GM18873 (cell line): ENCODE measurements around the gene CORIN.

Experiments
- ATAC-seq: cut with Tn5 transposase; IDR thresholded peaks from one replicate; pipeline ENCODE4 v1.9.1; 2021; ENCODE audit warnings: mild to moderate bottlenecking, moderate library complexity, moderate number of reproducible peaks; ENCODE audit not compliant: unreplicated experiment, low FRiP score

The CORIN gene

DNA sequence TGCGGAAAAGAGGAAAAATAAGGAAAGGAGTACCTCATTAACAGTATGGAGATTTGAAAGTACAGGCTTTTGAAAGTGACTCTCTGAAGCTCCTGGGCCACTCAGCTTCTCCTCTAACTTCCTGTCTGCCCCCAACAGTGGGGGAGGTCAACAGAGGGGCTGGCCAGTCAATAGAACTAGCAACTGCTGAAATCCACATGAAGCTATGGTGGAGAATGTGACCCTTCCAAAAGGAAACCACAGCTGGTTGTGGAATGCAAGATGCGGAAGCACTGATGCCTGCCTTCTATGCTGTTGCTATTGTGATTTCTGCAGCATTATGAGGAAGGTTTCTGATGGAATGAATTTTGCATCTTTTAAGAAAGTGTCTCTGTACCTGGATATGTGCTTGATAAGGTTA lies 2.4 kb downstream of the CORIN start:
- no peak for ATAC-seq

DNA sequence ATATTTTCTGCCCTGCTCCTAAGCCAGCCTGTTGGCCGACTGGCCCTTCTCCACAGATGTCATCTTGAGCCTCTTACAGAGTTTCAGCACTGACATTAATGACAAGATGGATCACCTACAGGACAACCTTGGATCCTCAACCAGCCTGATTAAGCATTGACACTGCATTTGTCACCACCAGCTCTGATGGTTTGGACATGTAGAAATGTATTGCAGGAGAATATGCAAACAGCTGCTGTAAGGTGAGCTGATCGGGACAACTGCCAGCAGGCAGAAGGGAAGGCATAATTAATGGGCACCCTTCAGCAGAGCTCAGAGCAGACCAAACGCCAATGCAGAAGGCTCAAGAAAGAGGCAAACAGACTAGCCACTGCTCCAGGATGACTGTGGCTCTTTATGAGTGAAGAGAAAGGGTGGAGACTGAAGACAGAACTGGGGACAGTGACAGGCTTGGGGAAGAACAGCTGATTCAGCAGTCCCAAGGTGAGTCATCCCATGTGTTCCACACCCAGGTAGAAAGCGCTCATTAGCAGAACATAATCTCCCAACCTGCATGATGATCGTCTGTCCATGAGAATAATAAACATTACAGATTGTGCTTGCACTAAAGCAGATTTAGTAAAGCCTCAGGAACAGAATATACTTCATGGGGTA lies 6.7 kb downstream of the CORIN start:
- no peak for ATAC-seq

DNA sequence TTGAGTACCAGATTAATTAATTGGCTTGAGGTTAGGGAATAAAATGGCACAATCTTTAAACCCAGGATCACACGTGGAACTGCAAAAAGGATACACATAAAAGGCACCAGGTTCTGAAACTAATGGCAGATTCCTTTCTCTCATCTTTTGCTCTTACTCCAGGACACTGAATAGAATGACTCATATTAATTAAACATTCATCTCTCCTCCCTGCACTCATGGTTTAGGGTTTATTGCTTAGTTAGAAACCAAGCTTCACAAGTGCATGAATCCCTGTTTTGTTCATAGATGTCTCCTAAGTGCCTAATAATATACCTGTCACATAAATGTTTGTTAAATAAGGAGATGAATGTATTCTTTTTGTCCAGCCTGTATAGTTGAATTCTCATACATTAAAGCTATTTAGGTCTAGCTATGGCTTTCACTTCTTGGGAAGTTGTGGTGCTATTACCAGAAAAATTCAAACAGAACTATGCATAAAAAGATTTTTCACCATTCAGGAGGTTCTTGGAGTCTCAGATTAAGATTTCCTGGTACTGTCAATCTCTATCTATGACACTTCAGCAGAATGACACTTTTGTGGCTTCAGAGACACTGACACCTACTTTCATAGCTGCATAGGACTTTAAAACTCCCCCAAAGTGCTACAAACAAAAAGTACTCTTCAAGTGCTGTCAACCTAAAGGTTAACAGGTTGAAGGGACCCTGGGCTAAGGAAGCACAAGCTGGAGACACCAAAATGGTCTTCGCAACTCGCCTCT lies 7.4 kb downstream of the CORIN start:
- no peak for ATAC-seq

DNA sequence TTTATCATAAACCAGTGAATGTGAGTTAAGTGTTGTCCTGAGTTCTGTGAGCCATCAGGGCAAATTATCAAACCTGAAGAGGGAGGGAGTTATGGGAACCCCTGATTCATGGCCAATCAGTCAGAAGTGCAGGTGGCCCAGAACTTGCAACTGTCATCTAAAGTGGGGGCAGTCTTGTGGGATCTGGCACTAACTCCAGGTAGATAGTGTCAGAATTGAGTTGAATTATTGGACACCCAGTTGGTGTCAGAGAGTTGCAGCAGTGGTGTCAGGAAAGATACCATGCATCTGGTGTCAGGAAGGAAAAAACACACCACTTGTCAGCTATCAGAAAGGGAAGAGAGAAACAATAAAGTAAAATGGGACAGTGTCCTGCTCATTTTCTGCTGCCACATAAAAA lies 8.4 kb downstream of the CORIN start:
- no peak for ATAC-seq

DNA sequence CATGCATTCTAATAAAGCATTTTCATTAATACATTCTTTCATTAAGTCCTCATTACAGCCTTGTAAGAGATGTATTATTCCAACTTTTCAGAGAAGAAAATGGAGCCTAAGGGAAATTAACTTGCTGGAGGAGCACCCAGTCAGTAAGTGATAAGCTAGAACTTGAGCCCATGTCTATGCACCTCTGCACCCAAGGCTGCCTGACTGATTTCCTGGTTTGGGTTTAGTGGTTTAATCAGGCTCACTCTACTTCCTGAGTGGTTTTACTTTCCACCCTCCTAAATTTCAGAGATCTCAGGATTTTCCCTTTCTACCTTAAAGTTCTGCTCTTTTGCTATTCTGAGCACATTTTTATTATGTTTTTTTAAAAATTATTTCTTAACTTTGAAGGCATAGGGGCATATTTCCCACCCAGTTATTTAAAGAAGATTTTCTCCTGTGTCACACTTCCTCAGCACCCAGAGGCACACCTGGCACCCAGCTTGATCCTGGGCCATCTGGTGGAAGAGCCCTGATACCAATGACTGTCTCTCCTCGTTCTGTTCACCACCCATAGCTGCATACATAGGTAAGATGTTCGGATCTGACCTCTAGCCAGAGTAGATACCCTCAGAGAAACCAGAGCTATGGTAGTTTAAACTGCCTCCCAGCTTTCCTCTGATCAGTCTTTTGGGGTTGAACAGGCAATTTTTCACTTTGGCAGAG lies 10.4 kb downstream of the CORIN start:
- no peak for ATAC-seq

DNA sequence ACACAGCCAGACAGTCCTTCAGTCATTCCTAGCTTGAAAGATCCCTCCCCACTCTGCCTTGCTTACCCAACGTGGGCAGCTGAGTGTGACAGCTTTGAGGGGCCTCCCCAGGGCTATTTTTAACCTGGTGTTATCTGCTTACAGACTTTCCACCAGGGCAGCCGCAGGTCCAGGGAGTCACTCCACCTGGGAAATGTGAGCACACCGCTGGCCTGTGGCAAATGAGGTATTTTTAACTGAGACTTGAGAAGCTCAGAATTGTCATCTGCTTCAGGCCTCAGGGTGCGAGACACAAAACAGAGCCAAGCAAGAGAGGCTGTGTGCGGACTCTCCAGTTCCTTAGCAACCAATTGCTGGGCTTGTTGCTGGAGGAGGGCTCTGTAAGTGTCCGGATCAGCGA lies 13.0 kb downstream of the CORIN start:
- ATAC-seq: no peak

DNA sequence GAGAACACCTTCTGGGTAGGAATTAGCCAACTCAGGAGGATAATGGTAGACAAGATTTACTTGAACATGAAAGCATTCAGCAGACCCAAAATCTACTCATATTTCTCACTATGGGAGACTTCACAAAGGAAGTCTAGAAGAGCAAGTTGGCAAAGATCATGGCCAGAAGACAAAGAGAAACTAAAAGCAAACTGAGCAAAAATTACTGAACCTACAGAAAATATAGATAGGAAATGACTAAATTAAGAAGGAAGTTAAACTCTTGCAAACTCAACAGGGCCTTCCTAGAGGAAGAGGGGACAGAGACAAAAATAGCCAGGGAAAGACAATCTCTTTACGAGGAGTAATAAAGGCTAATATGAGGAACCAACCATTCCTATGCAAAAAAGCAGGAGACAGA lies 18.7 kb downstream of the CORIN start:
- no peak for ATAC-seq

DNA sequence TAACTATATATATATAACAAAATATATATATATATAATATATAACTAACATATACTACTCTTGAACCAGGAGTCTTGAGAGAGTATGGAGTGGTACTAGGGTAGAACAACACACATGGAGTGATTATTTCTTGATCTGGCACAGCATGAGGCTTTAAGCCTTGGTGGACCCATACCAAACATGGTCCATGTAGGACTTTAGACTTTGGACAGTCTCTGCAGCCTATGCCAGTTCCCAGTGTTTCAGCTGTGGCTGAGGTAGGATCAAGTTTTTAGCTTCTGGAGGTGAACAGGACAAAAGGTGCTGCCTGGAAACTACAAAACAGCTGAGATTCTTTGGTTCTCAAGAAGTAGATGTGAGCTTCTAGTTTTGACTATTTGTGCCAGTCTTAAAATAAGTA lies 20.6 kb downstream of the CORIN start:
- ATAC-seq: no peak

DNA sequence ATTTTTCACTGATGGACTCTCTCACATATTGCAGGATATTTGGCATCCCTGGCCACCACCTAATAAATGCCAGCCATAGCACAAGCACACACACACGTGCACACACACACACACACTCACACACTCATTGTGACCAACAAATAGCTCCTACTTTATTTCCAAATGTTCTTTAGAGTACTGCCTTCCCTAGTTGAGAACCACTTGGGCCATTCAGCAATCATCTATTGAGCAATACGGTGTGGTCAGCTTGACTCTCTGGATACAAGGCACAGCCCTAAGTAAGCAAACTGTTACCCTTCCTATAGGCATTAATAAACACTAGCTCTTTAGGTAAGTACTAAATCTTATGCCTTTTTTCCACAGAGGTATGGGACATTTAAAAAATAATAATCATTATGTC lies 21.1 kb downstream of the CORIN start:
- no peak for ATAC-seq

DNA sequence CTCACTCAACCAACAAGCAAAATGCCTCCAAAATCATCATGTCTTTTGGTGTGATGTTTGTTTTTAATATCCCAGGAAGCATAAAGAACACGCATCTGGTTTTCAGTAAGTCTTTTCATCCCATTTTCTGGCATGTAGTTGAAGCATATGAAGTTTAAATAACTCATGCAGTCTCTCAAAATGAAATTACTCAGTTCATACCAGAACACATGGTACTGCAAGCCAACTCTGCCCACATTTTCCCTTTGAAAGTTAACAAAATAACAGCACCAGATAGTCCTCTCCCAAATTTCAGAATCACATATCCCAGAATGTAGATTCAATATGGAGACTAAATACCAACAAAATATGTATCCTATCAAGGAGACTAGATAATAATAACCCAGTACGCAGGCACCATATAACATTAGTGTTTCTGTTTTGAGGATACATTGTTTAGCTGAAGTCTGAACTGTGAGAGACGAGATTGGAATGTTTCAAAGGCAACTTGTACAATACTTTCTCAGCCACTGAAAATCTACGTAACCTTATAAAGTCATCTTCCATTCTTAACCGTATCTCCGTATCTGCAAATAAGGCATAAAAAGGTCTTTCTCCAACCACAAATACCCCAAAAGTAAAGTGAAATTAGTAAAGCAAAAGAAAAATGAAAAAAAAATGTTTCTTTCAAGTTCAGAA lies 23.1 kb downstream of the CORIN start:
- ATAC-seq: no peak

DNA sequence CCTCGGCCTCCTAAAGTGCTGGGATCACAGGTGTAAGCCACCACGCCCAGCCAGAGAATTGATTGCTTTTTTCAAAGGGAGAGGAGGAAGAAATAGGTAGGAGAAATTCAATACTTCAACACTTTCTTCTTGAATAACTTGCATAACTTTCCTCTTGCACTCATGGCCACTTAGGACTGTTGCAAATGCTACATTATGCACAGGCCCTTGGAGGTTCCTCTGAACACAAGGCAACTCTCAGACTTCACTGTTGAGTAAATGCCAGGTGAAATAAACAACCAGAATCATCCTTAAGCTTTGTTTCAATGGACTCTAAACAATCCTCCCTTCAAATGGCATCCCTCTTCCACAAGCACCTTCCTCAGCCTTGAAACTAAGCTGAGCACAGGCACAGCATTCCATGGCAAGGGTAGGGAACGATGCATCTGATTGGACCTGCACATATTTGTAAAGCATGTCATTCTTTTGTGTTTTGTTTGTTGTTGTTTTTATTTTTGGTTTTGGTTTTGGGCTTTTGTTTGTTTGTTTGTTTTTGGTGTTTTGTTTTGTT lies 28.1 kb downstream of the CORIN start:
- ATAC-seq: no peak

DNA sequence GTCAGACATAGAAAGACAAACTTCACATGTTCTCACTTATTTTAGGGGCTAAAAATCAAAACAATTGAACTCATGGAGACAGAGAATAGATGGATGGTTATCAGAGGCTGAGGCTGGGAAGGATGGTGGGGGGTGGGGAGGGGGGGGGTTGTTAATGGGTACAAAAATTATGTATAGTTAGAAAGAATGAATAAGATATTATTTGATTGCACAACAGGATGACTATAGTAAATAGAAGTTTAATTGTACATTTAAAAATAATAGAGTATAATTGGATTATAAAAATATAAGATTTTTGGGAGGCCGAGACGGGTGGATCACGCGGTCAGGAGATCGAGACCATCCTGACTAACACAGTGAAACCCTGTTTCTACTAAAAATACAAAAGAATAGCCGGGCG lies 33.3 kb downstream of the CORIN start:
- no peak for ATAC-seq

DNA sequence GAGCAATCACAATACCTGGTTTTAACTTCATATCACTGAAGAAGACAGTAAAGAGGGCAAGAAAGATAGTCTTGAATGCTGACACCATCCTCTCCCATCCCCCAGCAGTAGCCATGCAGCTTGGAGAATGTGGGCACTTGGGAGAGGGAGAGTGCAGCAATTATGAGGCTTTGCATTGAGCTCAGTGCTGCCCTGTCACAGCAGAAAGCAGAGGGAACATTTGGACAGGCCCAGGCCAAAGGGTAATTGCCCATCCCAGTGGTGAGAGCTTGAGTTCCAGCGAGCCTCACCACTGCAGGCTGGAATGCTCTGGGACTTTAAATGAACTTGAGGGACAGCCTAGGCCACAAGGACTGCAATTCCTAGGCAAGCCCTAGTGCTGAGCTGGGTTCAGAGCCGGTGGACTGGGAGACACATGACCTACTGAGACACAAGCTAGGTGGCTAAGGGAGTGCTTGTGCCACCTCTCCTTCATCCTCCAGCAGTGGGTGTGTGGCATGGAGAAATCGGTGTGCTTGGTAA lies 36.3 kb downstream of the CORIN start:
- no peak for ATAC-seq

DNA sequence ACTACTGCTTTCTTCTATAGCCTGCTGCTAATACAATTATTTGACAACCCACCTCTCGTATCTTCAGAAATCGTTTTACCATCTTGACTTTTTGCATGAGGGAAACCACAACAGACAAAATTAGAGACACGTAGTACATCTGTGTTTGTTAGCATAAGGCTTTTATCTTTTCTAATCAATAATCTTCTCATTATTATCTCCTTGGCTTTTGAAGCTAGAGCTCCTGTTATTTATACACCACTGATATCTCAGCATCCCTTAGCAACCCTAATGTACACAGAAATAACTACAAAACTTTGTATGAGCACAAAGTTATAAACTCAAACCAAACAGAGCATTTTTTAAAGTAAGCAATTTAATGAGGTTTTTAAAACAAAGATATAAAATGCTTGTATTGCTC lies 39.7 kb downstream of the CORIN start:
- no peak for ATAC-seq

DNA sequence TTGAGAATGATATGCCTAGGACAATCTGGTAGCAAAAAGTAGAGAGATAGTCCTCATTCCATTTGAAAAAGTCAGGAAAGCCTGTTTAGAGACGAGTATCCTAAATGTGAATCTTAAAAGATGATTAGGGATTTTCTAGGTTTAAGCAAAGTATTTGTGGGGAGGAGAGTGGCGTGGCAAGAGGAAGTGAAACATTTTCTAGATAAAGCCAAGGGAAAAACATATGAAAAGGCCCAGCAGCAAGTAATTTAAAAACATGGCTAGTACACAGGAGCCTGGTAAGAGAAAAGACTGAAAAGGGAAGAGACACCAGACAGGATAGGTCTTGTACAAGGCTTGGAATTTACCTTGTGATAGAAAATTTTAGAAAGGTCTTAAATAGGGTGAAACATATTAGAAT lies 45.9 kb downstream of the CORIN start:
- no peak for ATAC-seq

DNA sequence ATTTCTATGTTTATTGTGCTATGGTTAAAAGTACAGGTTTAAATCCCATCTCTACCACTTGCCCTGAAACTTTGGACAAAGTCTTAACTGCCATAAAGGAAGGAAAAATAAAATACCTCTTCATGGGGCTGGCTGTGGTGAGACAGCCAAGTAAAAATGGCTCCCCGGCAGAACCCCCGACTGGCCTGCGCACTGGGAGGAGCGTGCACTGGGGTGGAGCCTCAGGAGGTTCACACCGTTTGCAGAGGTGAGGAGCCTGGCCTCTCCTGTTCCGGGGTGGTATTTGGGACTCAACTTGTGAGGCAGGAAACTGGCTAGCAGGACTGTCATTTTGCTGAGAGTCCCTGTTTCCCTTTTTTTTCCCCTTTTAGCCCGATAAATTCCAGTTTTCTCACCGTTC lies 47.8 kb downstream of the CORIN start:
- ATAC-seq: no peak

DNA sequence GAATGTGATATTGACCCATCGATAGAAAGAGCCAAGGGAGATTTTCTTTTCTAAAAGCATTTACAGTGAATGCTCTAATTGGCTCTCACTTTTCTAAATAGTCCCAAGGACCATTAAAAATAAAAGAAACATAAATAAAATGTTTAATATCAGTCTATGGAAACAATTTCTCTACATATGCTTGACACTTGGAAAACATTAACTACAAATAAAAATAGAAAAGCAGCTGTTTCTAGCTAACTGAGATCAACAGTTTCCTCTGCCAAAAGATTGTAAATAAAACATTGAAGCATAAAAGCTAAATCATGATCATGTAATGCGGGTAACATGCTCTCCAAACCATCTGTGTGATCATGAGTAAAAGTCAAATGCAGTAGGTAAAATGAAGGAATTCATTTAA lies 49.7 kb downstream of the CORIN start:
- ATAC-seq: no peak

DNA sequence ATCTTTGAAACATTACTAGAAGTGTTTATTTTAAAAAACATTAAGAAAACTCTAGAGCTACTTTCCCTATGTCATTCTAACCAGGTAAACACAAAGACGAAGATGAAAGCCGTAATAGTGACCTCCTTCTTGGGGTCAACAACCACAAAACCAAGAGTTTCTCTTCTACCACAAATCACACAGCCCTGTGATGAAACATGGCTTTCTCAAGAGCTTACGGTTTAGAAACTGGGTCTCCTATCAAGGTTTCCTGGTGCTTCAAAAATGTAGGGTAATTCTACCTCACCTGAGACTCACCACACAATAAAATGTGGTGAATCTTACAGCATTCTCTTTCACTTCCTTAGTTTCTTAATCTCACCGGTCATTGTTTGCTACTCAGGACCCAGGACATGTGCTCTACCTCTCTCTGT lies 50.9 kb downstream of the CORIN start:
- ATAC-seq: no peak

DNA sequence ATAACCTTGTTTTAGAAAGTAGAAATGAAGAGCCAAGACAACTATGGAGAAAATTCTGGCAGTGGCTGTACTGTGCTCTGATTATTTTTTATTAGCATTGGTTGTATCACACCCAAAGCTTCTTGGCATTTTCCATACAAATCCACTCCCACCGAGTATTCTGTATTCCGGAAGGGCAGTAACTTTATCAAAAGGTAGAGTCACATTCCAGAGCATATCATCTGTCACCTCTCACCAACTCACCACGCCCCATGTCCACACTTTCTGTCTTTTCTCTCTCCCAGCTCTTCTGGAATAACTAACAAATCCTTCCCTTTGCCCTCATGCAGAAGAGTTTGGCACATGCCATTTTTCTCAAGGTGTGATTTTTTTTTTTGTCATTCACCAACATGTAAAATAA lies 52.7 kb downstream of the CORIN start:
- no peak for ATAC-seq

DNA sequence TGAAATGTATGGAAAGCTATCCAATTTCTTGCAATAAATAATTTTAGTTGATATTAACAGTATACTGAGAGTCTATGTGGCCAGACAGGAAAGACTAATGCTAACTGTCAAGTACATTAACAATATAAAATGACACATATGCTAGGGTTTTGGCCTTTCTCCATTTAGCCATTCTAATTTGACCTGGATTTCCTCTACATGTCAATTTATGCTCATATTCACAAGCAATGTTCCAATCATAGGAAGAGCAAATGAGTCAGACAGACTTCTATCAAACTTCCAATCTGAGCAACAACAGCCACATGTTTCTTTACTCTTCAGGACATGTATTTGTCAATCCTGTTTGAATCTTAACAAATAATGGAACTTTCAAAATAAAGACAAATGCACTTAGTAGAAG lies 53.6 kb downstream of the CORIN start:
- no peak for ATAC-seq

DNA sequence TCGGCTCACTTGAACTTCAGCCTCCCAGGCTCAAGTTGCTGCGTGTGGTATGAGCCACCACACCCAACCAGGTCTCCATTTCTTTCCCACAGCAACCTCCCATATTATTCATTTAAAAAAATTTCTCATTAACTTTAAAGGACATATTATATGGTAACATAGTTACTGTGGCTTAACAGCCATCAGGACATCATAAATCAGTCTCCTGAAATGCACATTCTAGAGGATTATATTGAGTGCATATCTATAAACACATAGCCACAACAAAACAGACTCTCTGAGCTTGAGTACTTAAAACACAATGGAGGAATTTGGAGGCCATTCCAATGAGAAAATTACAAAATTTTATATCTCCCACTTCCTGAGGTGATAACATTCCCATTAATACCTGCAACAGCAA lies 61.5 kb downstream of the CORIN start:
- ATAC-seq: no peak
